NCI-H146 treated with DMSO at 0.1 percent for 48 hours (cell line): ENCODE measurements around the gene PCK2.

Source experiments
- DNase-seq: peaks from one replicate; lab custom pipeline; 2025; ENCODE audit not compliant: unreplicated experiment; lab: John Stamatoyannopoulos, UW

Gene PCK2

DNA sequence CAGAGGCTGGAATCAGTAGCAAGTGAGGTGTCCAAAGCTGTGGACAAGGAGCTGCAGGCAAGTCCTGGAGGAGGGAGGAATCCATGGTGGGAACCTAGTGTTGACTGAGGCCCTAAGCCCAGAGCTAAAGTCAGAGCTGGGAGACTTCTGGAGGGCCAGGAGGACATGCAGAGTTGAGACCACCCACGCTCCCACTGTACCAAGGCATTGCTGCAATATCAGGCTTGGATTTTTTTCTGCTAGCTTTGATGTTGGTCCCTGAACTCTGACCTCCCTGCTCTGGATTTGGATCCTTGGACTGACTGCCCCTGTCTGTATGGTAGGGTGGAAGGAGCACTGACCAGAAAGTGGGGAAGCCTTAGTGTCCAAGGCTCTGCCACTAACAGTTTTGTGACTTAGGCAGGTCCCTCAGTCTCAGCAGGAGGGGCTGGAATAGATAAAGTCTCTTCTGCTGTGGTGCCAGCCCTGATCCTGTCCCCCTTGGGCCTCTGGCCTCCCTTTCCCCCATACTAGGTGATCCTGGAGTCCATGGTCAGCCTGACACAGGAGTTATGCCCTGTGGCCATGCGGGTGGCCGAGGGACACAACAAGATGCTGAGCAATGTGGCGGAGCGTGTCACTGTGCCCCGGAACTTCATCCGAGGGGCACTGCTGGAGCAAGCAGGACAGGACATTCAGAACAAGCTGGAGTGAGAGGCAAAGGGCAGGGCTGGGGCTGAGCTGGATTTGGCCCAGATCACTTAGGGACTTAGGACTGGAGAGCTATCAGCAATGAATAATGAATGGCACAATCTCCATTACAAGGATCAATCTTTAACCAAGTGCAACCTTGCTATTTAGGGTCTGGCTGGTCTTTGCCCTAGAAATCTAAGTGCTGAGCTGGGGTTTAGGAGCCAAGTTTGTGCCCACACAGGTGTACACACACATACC, 32.9 kb upstream of the PCK2 start:
- no peak for DNase-seq

- no peak for DNase-seq
Observed at GRCh38 chr14:24062216-24062980, 31.7 kb upstream of the PCK2 start.

- DNase-seq: no peak
Observed at GRCh38 chr14:24063263-24063836, 30.8 kb upstream of the PCK2 start.

GRCh38 chr14:24064091-24064795, 29.9 kb upstream of the PCK2 start:
- DNase-seq: no peak

GRCh38 chr14:24064856-24065255, 29.3 kb upstream of the PCK2 start:
- DNase-seq: no peak

- DNase-seq: no peak
Observed at GRCh38 chr14:24065408-24065807, 28.7 kb upstream of the PCK2 start.

DNA sequence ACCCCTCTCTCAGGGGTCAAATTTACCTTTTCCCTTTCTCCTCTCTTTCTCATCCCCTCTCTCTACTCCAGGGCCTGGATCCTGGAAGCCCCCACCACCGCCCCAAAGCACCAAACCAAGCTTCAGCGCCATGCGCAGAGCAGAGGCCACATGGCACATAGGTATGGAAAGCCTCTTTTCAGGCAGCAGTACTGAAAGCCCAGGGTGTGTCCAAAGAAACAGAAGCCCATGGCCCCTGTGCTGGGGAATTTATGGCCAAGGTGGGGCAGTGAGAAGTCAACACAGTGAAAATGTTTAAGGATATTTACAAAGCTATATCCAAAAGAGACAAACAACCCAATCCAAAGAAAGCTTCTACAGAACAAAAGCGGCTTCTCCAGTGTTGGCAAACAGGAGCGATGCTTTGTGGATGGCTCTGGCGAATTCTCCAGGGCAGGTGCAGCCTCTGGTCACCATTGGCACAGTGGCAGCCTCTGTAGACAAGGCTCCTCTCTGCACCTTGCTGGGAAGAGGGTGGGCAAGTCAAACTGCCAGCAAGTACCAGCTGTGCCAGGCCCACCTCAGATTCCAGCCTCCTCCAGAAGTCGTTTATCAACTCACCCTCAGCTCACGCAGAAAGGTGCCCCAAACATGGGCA, 27.5 kb upstream of the PCK2 start:
- DNase-seq: no peak

- DNase-seq: no peak
Observed at GRCh38 chr14:24067133-24068082, 26.7 kb upstream of the PCK2 start.

- no peak for DNase-seq
Observed at GRCh38 chr14:24068711-24069410, 25.2 kb upstream of the PCK2 start.

GRCh38 chr14:24069411-24069735, 24.7 kb upstream of the PCK2 start:
- no peak for DNase-seq

- DNase-seq: peak; percentile 16
Observed at GRCh38 chr14:24070285-24071143, 23.6 kb upstream of the PCK2 start.

DNA sequence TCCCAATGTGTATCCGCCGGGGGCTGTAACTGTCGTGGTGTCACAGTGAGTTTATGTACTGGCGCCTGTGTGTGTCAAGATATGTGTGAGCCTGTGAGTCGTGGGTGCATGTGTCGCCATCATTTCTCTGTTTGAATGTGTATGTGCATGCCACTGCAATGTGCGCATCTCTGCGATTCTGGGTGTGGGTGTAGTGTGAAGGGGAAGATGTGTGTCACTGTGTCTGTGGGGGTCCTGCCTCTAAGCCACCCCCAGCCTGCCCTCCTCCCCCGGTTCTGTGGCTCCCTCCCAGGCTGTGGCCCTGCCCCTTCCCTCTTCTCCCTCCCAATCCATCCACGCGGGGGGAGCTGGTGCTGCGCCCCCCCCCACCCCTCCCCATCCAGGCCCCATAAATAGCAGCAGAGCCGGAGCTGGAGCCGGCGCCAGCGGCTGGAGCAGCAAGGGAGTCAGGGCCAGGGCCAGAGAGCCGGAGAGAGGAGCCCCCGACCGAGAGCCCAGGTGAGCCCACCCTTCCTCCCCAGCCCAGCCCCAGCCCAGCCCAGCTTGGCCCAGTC, 22.9 kb upstream of the PCK2 start, which contains the start of gene CPNE6:
Gene CPNE6 (plus strand): TSS at position 419 of the 554 bp plus-strand sequence. CDS start 1,375 bp downstream, outside the sequence.
- DNase-seq: no peak

DNA sequence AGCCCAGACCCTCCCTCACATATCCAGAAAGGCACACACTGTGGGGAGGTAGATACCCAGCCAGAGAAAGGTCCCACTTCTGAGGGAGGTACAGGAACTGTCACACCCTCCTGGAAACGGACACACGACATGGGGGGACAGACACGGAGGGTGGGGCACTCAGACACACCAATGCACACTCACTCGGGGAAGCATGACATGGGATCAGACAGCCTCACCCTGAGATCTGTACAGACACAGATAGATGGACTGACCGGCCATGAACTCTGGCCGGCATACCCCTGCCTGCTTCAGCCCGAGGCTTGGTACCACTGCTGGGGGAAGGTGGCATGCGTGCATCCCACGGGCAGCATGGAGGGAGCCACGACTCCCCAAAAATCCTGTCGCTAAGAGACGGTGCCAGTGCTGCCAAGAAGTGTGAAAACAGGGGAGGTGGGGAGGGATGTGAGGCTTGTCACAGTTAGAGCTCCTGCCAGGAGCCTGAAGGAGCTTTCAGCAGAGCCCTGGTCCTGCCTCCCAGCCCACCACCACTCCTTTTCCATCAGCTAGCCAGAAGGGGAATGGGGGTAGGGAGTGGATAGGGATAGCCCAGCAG, 22.2 kb upstream of the PCK2 start:
- DNase-seq: no peak

DNA sequence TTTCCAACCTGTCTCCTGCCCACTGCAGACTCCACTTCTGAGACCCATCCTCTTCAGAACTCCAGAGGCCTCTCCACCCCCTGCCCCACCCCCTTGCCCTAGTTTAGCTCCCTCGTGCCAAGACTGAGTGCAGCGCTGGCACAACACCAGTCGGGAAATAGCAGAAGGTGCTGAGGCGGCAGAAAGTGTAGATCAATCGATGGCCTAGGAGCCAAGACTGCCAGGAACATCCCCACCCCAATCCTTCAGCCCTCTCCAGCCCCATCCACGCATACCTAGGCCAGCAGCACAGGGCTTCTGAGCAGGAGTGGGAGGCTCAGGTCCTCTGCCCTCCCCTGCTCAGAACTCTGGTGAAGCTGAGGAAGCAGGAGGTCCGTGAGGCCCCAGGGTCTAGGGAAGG, 21.7 kb upstream of the PCK2 start:
- no peak for DNase-seq

DNA sequence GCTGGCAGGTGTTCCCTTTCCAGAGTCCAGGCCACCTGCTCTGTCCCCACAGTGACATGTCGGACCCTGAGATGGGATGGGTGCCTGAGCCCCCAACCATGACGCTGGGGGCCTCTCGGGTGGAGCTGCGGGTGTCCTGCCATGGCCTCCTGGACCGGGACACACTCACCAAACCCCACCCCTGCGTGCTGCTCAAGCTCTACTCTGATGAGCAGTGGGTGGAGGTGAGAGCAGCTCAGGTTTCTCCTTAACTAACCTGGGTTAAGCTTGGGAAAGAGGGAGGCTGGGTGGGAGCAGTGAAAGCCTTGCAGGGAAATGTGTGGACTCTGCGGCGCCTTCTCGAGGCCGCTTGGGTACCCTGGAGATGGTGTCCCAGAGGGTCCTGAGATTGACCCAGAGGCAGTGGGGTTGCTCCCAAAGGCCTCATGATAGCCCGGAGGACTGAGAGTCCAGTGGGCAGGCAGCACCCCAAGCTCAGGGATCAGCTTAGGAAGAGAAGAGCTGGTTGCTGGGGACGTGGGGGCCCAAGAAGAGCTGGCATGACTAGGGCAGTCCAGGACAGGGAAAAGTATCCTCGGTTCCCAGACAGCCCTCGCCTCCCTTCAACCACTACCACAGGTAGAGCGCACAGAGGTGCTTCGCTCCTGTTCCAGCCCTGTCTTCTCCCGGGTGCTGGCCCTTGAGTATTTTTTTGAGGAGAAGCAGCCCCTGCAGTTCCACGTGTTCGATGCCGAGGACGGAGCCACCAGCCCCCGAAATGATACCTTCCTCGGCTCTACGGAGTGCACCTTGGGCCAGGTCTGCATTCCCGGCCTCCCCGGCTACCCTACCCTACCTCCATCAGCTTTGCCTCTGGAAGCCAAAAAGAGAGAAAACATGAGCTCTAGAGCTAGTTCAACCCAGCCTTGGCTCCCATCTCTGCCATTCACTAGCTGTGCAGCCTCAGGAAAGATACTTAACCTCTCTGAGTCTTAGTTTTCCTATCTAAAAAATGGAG, 20.9 kb upstream of the PCK2 start:
- DNase-seq: no peak
